Osteoblast (primary cell): Measurements from ENCODE around the gene NUDT8. TPM values are rescaled to one million over a fixed set of nuclear protein-coding genes. Genes with fewer than 3 reads are reported as not detected.
"Not testable (repeated sequence)": the region's sequence is repeated elsewhere in the genome, so short reads cannot be mapped to it uniquely, and the experiment has no call there.

Experiments used
- DNase-seq: peaks from one replicate; pipeline ENCODE4 v3.0.0; 2011; ENCODE audit warnings: low spot score, mixed read lengths; ENCODE audit not compliant: insufficient read length; ENCODE audit errors: missing footprints
- H2AFZ ChIP-seq: 2 replicates; pipeline ENCODE4 v1.6.0; 2011; ENCODE audit warnings: mild to moderate bottlenecking, low read length
- H3K27ac ChIP-seq: 2 replicates; pipeline ENCODE4 v1.5.1; 2011; ENCODE audit warnings: mild to moderate bottlenecking, low read depth, low read length, moderate library complexity
- H3K27me3 ChIP-seq: 2 replicates; pipeline ENCODE4 v1.6.0; 2012; ENCODE audit warnings: mild to moderate bottlenecking, control low read depth, inconsistent platforms, low read length, moderate library complexity; ENCODE audit not compliant: insufficient read depth
- H3K36me3 ChIP-seq: 2 replicates; pipeline ENCODE4 v1.5.1; 2011; ENCODE audit warnings: mild to moderate bottlenecking, low read length, control low read depth, moderate library complexity; ENCODE audit not compliant: insufficient read depth
- H3K4me1 ChIP-seq: 2 replicates; pipeline ENCODE4 v1.5.1; 2011; ENCODE audit warnings: mild to moderate bottlenecking, low read length, control low read depth, moderate library complexity; ENCODE audit not compliant: insufficient read depth
- H3K4me2 ChIP-seq: 2 replicates; pipeline ENCODE4 v1.6.0; 2011; ENCODE audit warnings: mild to moderate bottlenecking, low read length; ENCODE audit not compliant: insufficient read depth
- H3K4me3 ChIP-seq: fragments of 200-600 bp; sonication (generic); 3 replicates; pipeline ENCODE4 v1.5.1; 2012; ENCODE audit warnings: mild to moderate bottlenecking, low read length, inconsistent platforms; ENCODE audit not compliant: insufficient read depth
- H3K79me2 ChIP-seq: 2 replicates; pipeline ENCODE4 v1.6.0; 2012; ENCODE audit warnings: mild to moderate bottlenecking, low read length, control low read depth, inconsistent platforms; ENCODE audit not compliant: insufficient read depth
- H3K9me3 ChIP-seq: 2 replicates; pipeline ENCODE4 v1.5.1; 2011; ENCODE audit warnings: low read depth, low read length, control low read depth
- H4K20me1 ChIP-seq: 2 replicates; pipeline ENCODE4 v1.6.0; 2012; ENCODE audit warnings: mild to moderate bottlenecking, low read length, control low read depth; ENCODE audit not compliant: insufficient read depth
- CTCF ChIP-seq: IDR thresholded peaks from 2 replicates; pipeline ENCODE4 v1.5.1; 2011; ENCODE audit warnings: mild to moderate bottlenecking, low read depth, low read length, moderate library complexity; ENCODE audit errors: extremely low read depth
- total RNA-seq: library from RNA; depleted of rRNA; stranded (reverse); fragments of >200 nt; gene quantifications from 2 replicates; pipeline ENCODE4 v1.2.3, GENCODE V29; 2012

Gene NUDT8
- total RNA-seq, 1 donor, result 4.7 TPM

- peak; percentile 70 for DNase-seq
- Histone ChIP-seq H3K36me3 (no peaks in the 10 kb centered on the region), H3K4me1 (no peaks in the 10 kb centered on the region), H2AFZ (no peak overlapping the region), H3K79me2 (no peaks in the 10 kb centered on the region), H4K20me1 (no peaks in the 10 kb centered on the region), H3K27ac (no peak overlapping the region), H3K4me2 (no peak overlapping the region), H3K4me3 (no peak overlapping the region), H3K9me3 (no peaks in the 10 kb centered on the region), H3K27me3 (no peaks in the 10 kb centered on the region)
- no peak for TF ChIP-seq CTCF
These were observed 33.9 kb upstream of the NUDT8 start for GRCh38 chr11:67663532-67664212.

- Histone ChIP-seq H3K79me2 (no peaks in the 10 kb centered on the region), H2AFZ (no peak overlapping the region), H3K4me3 (no peak overlapping the region), H3K9me3 (no peaks in the 10 kb centered on the region), H3K4me2 (no peak overlapping the region), H3K27me3 (no peaks in the 10 kb centered on the region), H3K4me1 (no peaks in the 10 kb centered on the region), H3K36me3 (no peaks in the 10 kb centered on the region), H3K27ac (no peak overlapping the region), H4K20me1 (no peaks in the 10 kb centered on the region)
- no peak for TF ChIP-seq CTCF
- DNase-seq, result peak; percentile 69
These were observed 33.2 kb upstream of the NUDT8 start for GRCh38 chr11:67662835-67663531.

- no peak for TF ChIP-seq CTCF
- Histone ChIP-seq H4K20me1 (no peaks in the 10 kb centered on the region), H3K4me2 (no peak overlapping the region), H3K79me2 (no peaks in the 10 kb centered on the region), H2AFZ (no peak overlapping the region), H3K27me3 (no peaks in the 10 kb centered on the region), H3K9me3 (no peaks in the 10 kb centered on the region), H3K4me3 (no peak overlapping the region), H3K27ac (no peak overlapping the region), H3K36me3 (no peaks in the 10 kb centered on the region), H3K4me1 (no peaks in the 10 kb centered on the region)
- peak; percentile 70 for DNase-seq
These were observed 32.6 kb upstream of the NUDT8 start for GRCh38 chr11:67662142-67662834.

GRCh38 chr11:67660752-67661151, 31.0 kb upstream of the NUDT8 start:
- not testable (repeated sequence) for H3K27ac ChIP-seq, H3K36me3 ChIP-seq, H3K4me1 ChIP-seq, H3K9me3 ChIP-seq, DNase-seq, H4K20me1 ChIP-seq, H3K79me2 ChIP-seq, H3K4me2 ChIP-seq, H3K4me3 ChIP-seq, H2AFZ ChIP-seq, H3K27me3 ChIP-seq

- not testable (repeated sequence) for H3K4me2 ChIP-seq, H3K27ac ChIP-seq, H3K4me3 ChIP-seq, H3K27me3 ChIP-seq, H3K36me3 ChIP-seq, DNase-seq, H3K4me1 ChIP-seq, H4K20me1 ChIP-seq, H3K9me3 ChIP-seq, H3K79me2 ChIP-seq, H2AFZ ChIP-seq
These were observed 30.0 kb upstream of the NUDT8 start for GRCh38 chr11:67659651-67660165.
